ENCODE measurements around the gene PLCB1. TPM values are rescaled to one million over a fixed set of nuclear protein-coding genes. Genes with fewer than 3 reads are reported as not detected.

Gene PLCB1
- total RNA-seq, 3 donors from 2014 or later: 12.2 to 106 (median 30.5) TPM

DNA sequence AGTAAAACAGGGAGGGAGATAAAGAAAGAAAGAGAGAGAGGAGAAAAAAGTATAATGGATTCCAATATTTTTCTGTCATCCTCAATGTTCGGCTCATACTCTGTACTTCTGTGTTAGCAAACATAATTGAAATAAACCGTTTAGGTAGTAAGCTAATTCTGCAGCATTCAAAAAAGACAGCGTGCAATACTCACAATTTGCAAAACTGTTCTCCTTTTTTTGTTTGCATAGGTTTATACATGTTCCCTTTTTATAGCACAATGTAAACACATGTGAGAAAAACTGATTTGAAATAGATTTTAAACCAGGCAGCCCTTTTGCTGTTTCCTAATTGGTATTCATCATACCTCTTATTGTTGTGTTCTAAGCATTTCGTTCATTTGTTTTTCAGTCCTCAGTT is 188.9 kb downstream of the PLCB1 start:
- H3K27me3 ChIP-seq: no peaks in the 10 kb centered on the region
- intact Hi-C loops (cut with DNase I; ENCODE audit: low total_unique reads): no loop called here

DNA sequence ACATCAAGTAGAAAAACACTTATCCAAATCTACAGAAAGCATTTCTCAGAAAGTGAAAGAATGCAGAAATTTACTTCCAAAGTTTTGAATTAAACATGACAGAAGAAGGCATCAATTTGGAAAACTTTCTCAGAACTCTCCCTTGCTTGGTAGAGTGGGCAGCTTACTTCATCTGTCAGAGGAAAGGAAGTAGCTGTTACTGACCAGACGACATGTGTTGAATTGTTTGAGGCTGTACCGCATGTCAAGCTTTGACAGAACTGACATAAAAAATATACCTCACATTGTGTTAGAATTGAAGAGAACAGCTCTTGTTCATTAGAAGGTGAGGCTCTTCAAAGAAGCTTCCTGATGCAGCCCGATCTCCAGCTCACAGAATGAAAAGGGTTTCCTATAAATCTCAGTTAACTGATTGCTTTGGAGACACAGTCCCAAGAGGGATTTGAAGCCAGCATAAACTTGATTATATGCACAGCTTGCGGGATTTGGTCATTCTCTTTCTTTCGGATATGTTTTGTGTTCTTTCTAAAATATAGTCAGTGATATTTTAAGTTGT is 190.7 kb downstream of the PLCB1 start:
- H3K27me3 ChIP-seq: no peaks in the 10 kb centered on the region
- no peak overlapping the region for H3K27ac ChIP-seq
- no peaks in the 10 kb centered on the region for H3K9me3 ChIP-seq
- no peaks in the 10 kb centered on the region for H3K36me3 ChIP-seq
- TF ChIP-seq, protein P1, sequence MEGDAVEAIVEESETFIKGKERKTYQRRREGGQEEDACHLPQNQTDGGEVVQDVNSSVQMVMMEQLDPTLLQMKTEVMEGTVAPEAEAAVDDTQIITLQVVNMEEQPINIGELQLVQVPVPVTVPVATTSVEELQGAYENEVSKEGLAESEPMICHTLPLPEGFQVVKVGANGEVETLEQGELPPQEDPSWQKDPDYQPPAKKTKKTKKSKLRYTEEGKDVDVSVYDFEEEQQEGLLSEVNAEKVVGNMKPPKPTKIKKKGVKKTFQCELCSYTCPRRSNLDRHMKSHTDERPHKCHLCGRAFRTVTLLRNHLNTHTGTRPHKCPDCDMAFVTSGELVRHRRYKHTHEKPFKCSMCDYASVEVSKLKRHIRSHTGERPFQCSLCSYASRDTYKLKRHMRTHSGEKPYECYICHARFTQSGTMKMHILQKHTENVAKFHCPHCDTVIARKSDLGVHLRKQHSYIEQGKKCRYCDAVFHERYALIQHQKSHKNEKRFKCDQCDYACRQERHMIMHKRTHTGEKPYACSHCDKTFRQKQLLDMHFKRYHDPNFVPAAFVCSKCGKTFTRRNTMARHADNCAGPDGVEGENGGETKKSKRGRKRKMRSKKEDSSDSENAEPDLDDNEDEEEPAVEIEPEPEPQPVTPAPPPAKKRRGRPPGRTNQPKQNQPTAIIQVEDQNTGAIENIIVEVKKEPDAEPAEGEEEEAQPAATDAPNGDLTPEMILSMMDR (IDR thresholded peaks at IDR 0.05): no peak
- TF ChIP-seq POLR2A (IDR thresholded peaks at IDR 0.05): no peak
- no peak for TF ChIP-seq POLR2AphosphoS5 (IDR thresholded peaks at IDR 0.05)
- no peak for DNase-seq (ENCODE audit: low spot score in 2 of 2)
- intact Hi-C loops (cut with DNase I; ENCODE audit: low total_unique reads): no loop called here
- H3K4me3 ChIP-seq: no peak overlapping the region
- H3K4me1 ChIP-seq: no peaks in the 10 kb centered on the region

More for the DNA sequence above, 188.9 kb downstream of the PLCB1 start:
- DNase-seq (ENCODE audit: low spot score in 2 of 2): no peak
- H3K4me3 ChIP-seq: no peak overlapping the region
- no peaks in the 10 kb centered on the region for H3K36me3 ChIP-seq
- TF ChIP-seq, protein P1 (IDR thresholded peaks at IDR 0.05): no peak
- H3K27ac ChIP-seq: no peak overlapping the region
- no peaks in the 10 kb centered on the region for H3K9me3 ChIP-seq
- peaks cover 0 to 5% of the 10 kb centered on the region in 2 donors for H3K4me1 ChIP-seq

DNA sequence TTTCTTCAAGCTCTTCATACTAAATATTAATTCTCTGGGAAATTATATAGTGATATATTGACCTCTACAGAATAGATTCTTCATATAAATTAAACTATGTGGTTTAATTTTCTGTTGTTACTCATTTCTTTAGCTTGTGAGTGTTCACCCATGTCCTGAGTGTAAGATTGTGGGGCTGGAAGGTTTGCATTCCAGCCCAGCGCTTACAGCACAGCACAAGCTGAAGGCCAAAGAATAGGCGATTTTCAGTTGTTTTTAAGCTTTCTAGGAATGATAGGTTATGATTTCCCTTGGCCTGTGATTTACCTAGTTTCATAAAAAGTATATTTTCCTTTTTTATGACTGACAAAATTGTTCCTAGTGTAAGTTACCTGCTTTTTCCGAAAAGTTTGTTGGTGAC is 194.1 kb downstream of the PLCB1 start:
- no peaks in the 10 kb centered on the region for H3K9me3 ChIP-seq
- no peak overlapping the region for H3K27ac ChIP-seq
- intact Hi-C loops (cut with DNase I; ENCODE audit: low total_unique reads): no loop called here
- H3K4me3 ChIP-seq: no peak overlapping the region
- no peaks in the 10 kb centered on the region for H3K4me1 ChIP-seq
- TF ChIP-seq, protein P1 (IDR thresholded peaks at IDR 0.05): no peak
- no peak for TF ChIP-seq POLR2A (IDR thresholded peaks at IDR 0.05)
- no peak for DNase-seq (ENCODE audit: low spot score in 2 of 2)
- H3K27me3 ChIP-seq: no peaks in the 10 kb centered on the region
- no peaks in the 10 kb centered on the region for H3K36me3 ChIP-seq

DNA sequence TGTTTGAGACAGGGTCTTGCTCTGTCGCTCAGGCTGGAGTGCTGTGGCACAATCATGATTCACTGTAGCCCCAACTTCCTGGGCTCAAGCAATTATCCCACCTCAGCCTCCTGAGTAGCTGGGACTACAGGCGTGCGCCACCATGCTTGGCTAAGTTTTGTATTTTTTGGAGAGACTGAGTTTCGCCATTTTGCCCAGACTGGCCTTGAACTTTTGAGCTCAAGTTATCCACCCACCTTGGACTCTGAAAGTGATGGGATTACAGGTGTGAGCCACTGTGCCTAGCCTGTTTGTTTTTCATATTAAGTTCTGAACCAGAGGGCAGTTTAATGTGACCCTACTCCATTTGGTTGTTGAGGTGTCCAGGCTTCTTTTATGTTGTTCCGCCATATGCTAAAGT is 194.8 kb downstream of the PLCB1 start:
- H3K4me1 ChIP-seq: no peaks in the 10 kb centered on the region
- no peak overlapping the region for H3K4me3 ChIP-seq

DNA sequence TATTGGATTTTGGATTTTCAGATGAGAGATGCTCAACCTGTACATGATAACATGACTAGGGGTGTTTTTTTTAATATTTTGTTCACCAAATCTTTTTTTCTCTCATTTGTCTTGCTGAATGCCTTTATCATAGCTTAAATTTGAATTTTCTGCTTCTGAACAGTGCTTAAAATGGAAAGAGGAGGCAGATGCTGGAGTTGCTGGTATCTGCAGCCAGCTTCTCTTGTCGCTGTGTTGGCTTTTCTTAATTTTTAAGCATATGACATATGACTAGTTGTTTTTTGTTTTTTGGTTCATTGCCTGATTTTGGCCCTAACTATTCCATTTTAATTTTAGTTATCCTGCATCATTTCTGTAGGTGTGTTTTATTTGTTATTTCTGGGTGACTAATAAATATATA is 196.1 kb downstream of the PLCB1 start:
- no peak for DNase-seq (ENCODE audit: low spot score in 2 of 2)
- Histone ChIP-seq H3K9me3 (no peaks in the 10 kb centered on the region), H3K36me3 (no peaks in the 10 kb centered on the region), H3K4me3 (no peak overlapping the region), H3K4me1 (no peaks in the 10 kb centered on the region), H3K27me3 (no peaks in the 10 kb centered on the region), H3K27ac (no peak overlapping the region)
- TF ChIP-seq POLR2AphosphoS5 (IDR thresholded peaks at IDR 0.05): no peak
- TF ChIP-seq, protein P1 (IDR thresholded peaks at IDR 0.05): no peak
- no peak for TF ChIP-seq POLR2A (IDR thresholded peaks at IDR 0.05)
- intact Hi-C loops (cut with DNase I; ENCODE audit: low total_unique reads): no loop called here

More for the DNA sequence above, 194.8 kb downstream of the PLCB1 start:
- H3K27ac ChIP-seq: no peak overlapping the region
- intact Hi-C loops (cut with DNase I; ENCODE audit: low total_unique reads): no loop called here
- DNase-seq (ENCODE audit: low spot score in 2 of 2): no peak
- H3K9me3 ChIP-seq: no peaks in the 10 kb centered on the region
- no peaks in the 10 kb centered on the region for H3K36me3 ChIP-seq
- TF ChIP-seq POLR2AphosphoS5 (IDR thresholded peaks at IDR 0.05): no peak
- no peak for TF ChIP-seq POLR2A (IDR thresholded peaks at IDR 0.05)
- TF ChIP-seq, protein P1 (IDR thresholded peaks at IDR 0.05): no peak
- H3K27me3 ChIP-seq: no peaks in the 10 kb centered on the region

All from breast epithelium (tissue), 4 donors.